HL-60/S4 treated with retinoic acid at 250 ng/mL for 4 days and 3 days (cell line): ENCODE data around the gene VTI1B.

Experiments
- in situ Hi-C: fragments of 300-500 bp; cut with MboI; formaldehyde crosslinking; loops from 2 replicates; pipeline ENCODE4 v1.7.0; 2022; ENCODE audit warnings: low sequenced_read_pairs

Gene VTI1B, protein sequence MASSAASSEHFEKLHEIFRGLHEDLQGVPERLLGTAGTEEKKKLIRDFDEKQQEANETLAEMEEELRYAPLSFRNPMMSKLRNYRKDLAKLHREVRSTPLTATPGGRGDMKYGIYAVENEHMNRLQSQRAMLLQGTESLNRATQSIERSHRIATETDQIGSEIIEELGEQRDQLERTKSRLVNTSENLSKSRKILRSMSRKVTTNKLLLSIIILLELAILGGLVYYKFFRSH

DNA sequence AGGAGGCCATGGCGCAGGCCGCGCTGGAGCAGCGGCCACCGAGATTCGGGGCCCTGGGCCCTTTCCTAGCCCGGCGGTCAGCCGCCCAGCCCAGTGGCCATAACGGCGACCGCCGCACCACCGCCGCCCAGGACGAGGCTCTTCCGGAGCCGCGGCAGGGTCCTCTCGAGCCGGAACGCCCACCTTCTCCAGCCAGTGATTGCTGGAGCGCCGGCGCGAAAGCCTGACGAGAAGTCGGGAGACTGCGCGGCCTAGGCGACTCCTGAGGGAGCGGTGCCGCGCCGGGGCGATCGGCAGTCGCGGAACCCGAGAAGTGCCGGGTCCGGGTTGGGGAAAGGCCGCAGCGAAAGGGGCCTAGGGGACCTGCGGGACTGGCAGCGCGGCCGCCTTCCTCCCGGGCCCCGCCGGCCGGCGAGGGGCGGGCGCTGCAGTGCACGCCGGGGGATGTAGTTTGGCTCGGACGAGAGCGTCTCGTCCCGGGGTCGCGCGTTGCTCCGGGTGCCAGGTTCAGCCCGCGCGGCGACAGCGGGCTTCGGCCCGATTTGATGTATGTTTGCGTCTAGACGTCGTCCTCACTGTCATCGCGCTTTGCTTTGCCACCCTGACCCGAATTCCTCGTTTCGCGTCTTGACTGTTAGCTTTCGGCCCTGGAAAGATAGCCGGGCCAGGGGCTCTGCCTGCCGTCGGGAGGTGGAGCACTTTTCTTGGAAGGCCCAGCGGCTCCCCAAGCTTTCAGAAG lies at the start of gene VTI1B:
VTI1B (minus strand) TSS at position 153 of the 739 bp plus-strand sequence; CDS start at position 10, 143 bp downstream.
- in situ Hi-C loops = no loop called here

DNA sequence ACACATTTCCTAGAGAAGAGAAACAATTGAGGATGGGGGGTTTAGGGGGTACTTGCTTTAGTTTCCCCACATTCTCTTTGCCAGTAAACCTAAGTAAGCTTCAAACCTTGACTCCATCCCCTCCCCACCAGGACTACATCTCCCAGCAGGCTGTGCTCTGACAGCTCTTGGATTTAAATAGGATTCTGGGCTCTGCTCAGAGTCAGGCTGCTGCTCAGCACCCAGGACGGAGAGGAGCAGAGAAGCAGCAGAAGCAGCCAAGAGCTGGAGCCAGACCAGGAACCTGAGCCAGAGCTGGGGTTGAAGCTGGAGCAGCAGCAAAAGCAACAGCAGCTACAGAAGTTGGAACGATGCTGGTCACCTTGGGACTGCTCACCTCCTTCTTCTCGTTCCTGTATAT lies 47.9 kb upstream of the VTI1B start:
- in situ Hi-C loops = loop anchor here (25.0 kb wide), 1 partner anchor 285 kb away; no protein-coding TSS in a partner anchor

DNA sequence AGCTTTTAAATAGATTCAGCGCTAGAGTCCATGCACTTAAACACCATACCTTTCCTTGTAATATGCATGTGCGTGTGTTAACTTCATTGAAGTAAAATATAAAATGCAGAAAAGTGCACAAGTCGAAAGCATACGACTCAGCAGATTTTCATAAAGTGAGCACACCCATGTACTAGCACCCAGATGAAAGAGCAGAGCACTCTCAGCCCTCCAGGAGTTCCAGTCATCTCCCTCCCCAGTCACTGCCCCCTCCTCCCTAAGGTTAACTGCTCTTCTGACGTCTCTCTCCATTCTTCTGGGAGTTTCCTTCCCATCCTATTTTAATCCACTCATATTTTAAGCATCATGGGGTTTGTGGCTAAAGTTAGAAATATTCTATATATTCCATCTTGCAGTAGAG lies 47.4 kb upstream of the VTI1B start:
- in situ Hi-C loops = loop anchor here (25.0 kb wide), 1 partner anchor 285 kb away; no protein-coding TSS in a partner anchor

DNA sequence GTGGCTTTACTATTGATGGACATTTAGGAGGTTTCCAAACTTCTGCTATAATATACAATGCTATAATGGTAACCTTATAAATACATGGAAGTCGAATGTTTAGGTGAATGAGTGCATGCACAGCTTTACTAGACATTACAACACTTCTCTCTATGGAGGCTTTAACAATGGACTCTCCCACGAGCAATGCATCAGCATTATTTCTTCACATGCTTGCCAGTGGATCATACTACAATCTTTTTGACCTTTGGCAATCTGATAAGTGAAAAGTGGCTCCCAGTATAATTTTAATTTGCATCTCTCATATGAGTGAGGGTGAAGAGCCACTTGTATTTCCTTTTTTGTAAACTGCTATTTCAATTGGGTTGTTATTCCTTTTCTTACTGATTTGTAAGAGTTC lies 45.4 kb upstream of the VTI1B start:
- in situ Hi-C loops = loop anchor here (25.0 kb wide), 1 partner anchor 283 kb away; no protein-coding TSS in a partner anchor

DNA sequence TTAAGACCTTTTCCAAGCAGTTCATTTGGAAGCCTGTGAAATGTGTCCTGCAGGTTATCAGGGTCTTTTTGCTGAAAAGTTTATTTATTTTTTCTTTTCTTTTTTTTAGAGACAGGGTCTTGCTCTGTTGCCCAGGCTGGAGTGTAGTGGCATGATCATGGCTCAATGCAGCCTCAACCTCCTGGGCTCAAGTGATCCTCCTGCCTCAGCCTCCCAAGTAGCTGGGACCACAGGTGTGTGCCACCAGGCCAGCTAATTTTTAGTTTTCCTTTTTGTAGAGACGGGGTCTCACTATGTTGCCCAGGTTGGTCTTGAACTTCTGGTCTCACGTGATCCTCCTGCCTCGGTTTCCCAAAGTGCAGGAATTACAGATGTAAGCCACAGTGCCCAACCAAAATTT lies 45.0 kb upstream of the VTI1B start:
- in situ Hi-C loops = loop anchor here (25.0 kb wide), 1 partner anchor 282 kb away; no protein-coding TSS in a partner anchor

DNA sequence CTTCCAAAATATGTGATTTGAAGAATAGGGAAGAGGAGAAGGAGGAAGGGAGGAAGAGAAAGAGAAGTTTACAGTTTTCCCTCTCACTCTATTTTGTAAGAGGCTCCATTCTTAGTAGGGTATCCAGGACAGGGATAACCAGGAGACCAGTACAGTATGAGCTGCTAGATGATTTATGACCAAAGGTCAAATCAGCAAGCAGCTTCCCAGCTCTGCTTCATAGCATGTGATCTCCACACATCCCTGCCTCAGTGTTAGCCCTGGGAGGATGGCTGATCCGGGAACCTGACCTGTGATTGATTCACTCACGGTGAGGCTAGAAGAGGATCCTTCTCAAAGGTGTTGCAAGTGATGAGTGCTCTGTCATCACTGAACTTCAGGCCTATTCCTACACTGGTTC lies 43.8 kb upstream of the VTI1B start:
- in situ Hi-C loops = loop anchor here (25.0 kb wide), 1 partner anchor 281 kb away; no protein-coding TSS in a partner anchor

DNA sequence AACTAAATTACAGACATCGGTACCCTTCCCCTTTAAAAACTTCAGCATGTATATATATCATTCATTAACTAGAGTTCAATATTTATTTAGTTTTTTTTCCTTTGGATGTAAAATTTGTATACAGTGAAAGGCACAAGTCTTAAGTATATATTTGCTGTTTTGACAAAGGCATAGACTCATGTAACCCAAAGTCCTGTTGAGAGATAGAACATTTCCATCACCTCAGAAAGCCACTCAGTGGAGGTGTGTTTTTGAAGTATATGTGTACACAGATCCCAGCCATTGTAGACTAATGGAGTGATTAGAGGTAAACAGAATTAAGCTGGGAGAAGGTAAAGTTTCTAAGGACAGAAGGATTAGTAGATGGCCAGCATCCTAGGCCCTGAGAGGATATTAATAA lies 42.6 kb upstream of the VTI1B start:
- in situ Hi-C loops = loop anchor here (25.0 kb wide), 1 partner anchor 280 kb away; no protein-coding TSS in a partner anchor

DNA sequence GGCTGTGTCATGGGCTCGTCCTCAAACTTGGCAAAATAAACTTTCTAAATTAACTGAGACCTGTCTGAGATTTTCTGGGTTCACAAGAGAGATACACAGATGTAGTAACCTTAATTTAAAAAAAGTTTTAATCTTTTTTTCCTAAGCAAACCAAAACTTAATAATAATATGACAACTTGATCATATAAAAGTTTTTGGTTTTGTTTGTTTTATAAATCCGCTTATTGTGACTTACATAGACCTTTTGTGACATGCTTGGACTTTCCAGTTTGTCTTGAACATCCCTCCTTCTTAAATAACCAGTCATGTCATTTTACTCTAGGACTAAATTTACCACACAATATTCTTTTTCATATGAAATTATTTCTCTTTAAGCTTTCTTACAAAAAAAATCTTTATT lies 35.8 kb upstream of the VTI1B start:
- in situ Hi-C loops = loop anchor here (25.0 kb wide), 1 partner anchor 273 kb away; no protein-coding TSS in a partner anchor

DNA sequence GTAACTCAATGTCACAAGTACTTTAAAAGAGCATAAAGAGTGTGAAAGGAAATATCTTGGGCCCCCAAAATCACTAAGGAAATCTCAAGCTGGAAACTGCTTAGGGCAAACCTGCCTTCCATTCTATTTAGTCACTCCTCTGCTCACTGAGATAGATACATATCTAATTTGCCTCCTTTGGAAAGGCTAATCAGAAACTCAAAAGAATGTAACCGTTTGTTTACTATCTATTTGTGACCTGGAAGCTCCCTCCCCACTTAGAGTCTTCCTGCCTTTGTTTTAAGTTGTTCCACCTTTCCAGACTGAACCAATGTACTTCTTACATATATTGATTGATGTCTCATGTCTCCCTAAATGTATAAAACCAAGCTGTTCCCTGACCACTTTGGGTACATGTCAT lies 35.4 kb upstream of the VTI1B start:
- in situ Hi-C loops = loop anchor here (25.0 kb wide), 1 partner anchor 272 kb away; no protein-coding TSS in a partner anchor

DNA sequence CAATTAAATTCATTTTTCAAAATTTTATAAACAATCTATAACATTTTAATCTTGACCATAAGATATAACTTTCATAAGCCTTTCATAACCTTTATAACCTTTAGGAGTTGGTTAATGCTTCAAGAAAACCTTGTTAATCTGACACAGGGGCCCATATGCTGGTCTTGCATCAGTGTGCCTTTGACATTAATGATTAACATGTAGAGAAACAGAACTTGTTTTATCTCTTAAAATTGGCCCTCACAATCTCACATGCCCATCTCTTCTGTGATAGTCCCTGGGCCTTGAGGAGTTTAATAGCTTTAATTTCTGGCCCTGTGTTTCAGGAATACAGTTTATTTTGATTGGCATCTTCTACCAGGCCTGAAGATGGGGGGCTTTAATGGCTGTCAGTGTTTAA lies 34.9 kb upstream of the VTI1B start:
- in situ Hi-C loops = loop anchor here (25.0 kb wide), 1 partner anchor 272 kb away; no protein-coding TSS in a partner anchor

DNA sequence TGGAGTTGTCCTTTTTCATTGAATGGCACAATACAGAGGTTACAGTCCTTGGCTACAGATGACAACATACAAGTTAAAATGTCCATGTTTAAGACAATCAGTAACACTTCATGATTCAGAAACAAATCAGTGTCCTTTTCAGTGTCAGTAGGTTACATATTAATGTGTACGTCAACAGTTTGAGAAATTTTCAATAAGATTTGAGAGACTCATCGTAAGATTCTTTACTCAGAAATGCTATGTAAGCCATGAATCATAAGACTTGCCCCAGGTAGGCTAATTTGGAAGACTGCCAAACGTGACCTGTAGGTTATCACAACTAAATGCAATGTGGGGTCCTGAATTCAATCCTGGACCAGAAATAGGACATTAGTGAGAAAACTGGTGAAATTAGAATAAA lies 30.8 kb upstream of the VTI1B start:
- in situ Hi-C loops = loop anchor here (25.0 kb wide), 1 partner anchor 268 kb away; no protein-coding TSS in a partner anchor

DNA sequence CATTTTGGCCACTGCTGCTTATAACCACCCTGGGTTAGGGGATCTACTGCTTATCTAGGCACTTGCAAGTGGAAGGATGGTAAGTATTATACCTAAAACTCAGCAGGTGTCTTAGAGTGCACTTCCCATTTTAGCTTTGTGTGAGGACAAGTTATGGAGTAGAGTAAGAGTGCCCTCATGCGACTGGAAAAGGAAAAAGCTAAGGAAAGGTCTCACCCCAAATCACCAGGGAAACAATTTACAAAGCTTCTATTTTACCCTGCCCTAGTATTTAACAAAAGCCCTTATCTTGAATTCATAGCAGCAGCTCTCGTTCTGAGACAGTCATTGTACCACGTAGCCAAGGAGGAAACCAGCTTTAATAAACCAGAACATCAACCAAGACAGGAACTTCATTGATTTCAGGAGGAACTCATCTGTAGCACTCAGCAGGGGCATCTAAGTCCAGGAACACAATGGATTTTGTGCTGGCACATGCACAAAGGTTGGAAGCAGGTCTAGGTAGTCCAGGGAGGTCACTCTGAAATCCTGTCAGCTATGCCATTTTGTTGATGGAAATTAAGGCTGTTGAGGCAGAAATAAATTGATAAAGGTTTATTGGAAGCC lies 30.2 kb upstream of the VTI1B start:
- in situ Hi-C loops = loop anchor here (25.0 kb wide), 1 partner anchor 267 kb away; no protein-coding TSS in a partner anchor

DNA sequence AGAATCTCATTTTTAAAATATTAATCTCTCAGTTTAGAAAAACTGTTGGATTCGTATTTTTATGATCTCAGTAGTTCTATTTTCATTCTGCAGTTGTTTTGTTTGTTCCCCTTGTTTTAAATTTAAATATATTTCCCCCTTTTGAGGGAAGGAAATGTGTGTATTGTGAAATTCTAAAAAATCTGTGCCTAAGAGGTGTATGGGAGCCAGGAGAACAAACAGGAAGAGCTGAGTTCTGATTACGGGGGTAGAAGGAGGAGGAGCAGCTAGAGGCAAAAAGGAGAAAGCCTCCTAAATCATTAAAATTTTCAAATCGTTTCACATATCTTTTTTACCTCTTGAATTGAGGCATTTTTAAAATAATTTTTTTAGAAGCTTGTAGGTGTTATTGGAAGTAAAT lies 29.6 kb upstream of the VTI1B start:
- in situ Hi-C loops = loop anchor here (25.0 kb wide), 1 partner anchor 267 kb away; no protein-coding TSS in a partner anchor

DNA sequence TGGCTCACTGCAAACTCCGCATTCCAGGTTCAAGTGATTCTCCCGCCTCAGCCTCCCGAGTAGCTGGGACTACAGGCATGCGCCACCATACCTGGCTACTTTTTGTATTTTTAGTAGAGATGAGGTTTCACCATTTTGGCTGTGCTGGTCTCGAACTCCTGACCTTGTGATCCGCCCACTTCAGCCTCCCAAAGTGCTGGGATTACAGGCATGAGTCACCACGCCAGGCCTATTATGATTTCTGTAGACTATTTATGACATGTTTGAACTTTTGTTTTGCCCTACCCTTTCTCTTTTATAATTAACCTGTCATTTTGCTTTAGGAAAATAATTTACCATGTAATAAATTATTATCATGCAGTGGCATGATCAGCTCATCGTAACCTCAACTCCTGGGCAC lies 27.1 kb upstream of the VTI1B start, which contains the start of gene RDH12:
RDH12 (plus strand) TSS at position 395 of the 400 bp plus-strand sequence. CDS start 20,757 bp downstream, outside the sequence.
- in situ Hi-C loops = loop anchor here (25.0 kb wide), 1 partner anchor 264 kb away; no protein-coding TSS in a partner anchor

DNA sequence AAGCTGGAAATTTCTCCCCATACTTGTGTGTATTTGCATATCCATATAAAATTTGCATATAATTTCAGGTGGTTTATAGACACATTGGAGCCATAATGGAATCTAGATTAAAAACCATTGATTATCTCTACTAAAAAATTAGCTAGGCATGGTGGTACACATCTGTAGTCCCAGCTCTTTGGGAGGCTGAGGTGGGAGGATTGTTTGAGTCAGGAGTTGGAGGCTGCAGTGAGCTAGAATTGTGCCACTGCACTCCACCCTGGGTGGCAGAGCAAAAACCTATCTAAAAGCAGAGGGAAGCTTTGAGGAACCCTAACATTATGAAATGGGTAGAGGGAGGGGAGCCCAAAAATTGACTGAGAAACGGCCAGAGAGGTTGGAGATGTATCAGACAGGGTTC lies 23.7 kb upstream of the VTI1B start:
- in situ Hi-C loops = no loop called here

DNA sequence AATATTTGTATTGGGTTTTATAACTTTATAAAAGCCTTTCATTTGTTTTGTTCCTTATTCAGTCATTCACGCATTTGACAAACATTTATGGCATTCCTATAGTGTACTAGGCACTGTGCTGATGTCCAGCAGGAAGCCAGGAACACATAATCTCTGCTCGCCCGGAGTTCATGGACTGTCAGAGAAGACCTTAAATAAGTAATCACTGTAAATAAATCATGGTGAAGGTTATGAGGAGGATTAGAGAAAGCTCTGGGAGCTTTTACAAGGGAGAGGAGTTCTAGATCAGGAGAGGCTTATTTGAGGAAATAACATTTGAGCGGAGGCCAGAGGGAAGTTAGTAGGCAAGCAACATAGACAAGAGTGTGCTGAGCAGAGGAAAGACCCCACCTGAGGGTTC lies 22.6 kb upstream of the VTI1B start:
- in situ Hi-C loops = no loop called here

DNA sequence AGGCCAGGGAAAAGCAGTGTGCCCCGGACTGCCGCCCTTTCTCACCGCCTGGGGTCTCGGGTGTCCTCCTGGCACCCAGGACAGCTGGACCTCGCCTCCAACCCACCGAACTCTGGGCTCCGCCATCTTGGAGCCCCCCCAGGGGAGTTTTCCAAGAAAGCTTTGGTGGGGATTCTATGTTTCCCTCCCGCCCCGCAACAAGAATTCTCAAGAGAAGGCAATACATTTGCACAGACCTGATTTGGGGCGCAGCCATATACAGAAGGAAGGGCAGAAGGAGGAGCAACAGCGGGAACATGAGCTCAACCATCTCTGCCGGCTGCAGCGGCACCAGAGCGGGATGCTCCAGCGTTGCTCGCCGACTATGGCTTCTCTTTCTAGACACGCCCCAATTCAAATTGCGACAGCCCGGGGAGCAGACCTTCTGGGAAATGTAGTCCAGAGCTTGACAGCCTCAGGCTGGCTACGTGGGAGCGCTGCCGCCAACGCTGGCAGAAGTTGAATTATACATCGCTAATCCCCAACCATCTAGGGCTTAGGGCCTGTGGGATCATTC lies 21.0 kb upstream of the VTI1B start, which contains the start of gene RDH11:
RDH11 (minus strand) TSS at position 371 of the 556 bp plus-strand sequence; CDS start at position 310, 61 bp downstream.
- in situ Hi-C loops = no loop called here

DNA sequence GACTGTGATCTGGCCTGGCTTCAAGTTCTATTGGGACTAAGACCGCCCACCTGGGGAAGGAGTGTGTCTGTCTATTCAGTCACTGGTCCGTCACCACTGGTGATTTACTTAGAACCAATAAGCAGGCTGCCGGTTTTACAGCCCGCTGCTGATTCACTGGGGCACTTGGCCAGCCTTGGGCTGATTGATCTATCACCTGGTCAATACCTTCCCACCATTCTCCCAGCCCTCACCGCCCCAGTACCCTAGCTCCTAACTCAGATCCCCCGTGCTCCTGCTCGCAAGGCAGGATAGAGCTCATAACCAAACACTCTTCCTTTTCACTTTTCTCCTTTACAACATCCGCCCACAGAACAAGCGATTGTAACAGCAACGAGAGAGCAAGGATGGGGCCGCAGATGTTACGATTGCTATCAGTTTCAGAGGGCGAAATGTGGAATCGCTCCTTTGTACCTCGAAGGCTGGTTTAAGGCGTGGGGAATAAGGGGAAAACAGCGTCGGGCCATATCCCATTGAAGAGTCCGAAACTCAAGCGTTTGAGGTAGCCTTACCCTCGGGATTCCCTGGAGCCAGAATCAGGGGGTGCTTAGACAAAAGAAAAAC lies 20.5 kb upstream of the VTI1B start:
- in situ Hi-C loops = no loop called here

DNA sequence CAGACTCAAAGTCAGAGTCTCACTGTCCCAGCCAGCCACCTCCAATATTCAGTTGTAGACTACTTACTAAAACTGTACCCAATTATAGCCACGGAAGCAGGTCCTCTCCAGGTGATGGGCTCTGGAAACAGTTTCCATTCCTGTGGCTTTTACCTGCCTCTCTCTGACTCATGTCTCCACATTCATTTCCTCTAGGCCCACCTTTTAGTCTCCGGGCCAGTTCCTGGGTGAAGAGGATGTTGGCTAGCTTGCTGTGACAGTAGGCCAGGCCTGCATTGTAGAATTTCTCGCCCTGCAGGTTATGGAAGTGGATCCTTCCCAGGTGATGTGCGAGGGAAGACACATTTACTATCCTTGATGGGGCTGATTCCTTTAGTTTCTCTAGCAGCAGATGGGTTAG lies 15.6 kb upstream of the VTI1B start:
- in situ Hi-C loops = no loop called here

DNA sequence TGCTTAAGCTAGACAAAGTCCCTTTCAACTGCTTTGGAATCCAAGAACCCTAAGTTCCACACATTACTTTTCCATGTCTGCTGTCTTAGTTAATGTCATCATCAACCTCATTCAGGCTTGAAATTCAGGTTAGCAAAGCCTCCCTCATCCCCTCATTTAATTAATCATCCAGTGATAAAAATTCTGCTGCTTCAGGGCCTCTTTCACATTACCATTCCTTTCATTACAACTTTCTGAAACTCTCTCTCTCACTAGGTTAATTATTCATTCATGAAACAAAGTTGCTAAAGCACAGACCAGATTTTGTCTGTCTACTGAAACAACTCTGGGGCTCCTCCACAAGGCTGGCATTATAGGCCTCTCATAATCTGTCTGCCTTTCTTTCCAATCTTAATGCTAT lies 9.4 kb upstream of the VTI1B start:
- in situ Hi-C loops = no loop called here
